H9 (cell line): ENCODE measurements around the gene DPAGT1. TPM values are rescaled to one million over a fixed set of nuclear protein-coding genes. Genes with fewer than 3 reads are reported as not detected.

Source experiments
- DNase-seq: peaks from one replicate; pipeline ENCODE4 v3.0.0-alpha.2; 2017
- H2AFZ ChIP-seq: one replicate; pipeline ENCODE4 v1.6.1; 2013; ENCODE audit warnings: mild to moderate bottlenecking, low read length, control low read depth, moderate library complexity
- H2AK5ac ChIP-seq: 2 replicates; pipeline ENCODE4 v1.6.1; 2013; ENCODE audit warnings: low read length, control low read depth, mixed read lengths; ENCODE audit not compliant: insufficient read length
- H2BK120ac ChIP-seq: one replicate; pipeline ENCODE4 v1.6.1; 2013; ENCODE audit warnings: low read depth, mild to moderate bottlenecking, low read length, control low read depth, inconsistent platforms; ENCODE audit not compliant: poor library complexity, severe bottlenecking
- H2BK12ac ChIP-seq: 2 replicates; pipeline ENCODE4 v1.6.1; 2013; ENCODE audit warnings: low read length, control low read depth, mixed read lengths, low read depth; ENCODE audit not compliant: insufficient read length
- H2BK15ac ChIP-seq: 2 replicates; pipeline ENCODE4 v1.6.1; 2013; ENCODE audit warnings: low read depth, low read length, control low read depth
- H2BK20ac ChIP-seq: one replicate; pipeline ENCODE4 v1.6.1; 2013; ENCODE audit warnings: low read depth, mild to moderate bottlenecking, low read length, control low read depth, inconsistent platforms; ENCODE audit not compliant: poor library complexity, severe bottlenecking
- H2BK5ac ChIP-seq: 2 replicates; pipeline ENCODE4 v1.6.1; 2013; ENCODE audit warnings: low read length, control low read depth, mixed read lengths; ENCODE audit not compliant: insufficient read length
- H3K14ac ChIP-seq: 2 replicates; pipeline ENCODE4 v1.6.1; 2013; ENCODE audit warnings: low read length, control low read depth; ENCODE audit not compliant: insufficient read depth
- H3K18ac ChIP-seq: 2 replicates; pipeline ENCODE4 v1.6.1; 2013; ENCODE audit warnings: low read depth, mild to moderate bottlenecking, mixed read lengths, low read length, control low read depth; ENCODE audit not compliant: insufficient read length
- H3K23ac ChIP-seq: 2 replicates; pipeline ENCODE4 v1.6.1; 2013; ENCODE audit warnings: low read length, control low read depth, mixed read lengths, low read depth; ENCODE audit not compliant: insufficient read length
- H3K23me2 ChIP-seq: 2 replicates; pipeline ENCODE4 v1.6.1; 2013; ENCODE audit warnings: low read depth, mild to moderate bottlenecking, mixed read lengths, low read length, control low read depth; ENCODE audit not compliant: insufficient read length, poor library complexity, severe bottlenecking
- H3K27ac ChIP-seq: 2 replicates; pipeline ENCODE4 v1.5.1; 2013; ENCODE audit warnings: low read length, control low read depth, mixed read lengths, low read depth; ENCODE audit not compliant: insufficient read length
- H3K27me3 ChIP-seq: 2 replicates; pipeline ENCODE4 v1.6.1; 2013; ENCODE audit warnings: low read length, control low read depth, inconsistent platforms; ENCODE audit not compliant: insufficient read depth
- H3K4ac ChIP-seq: 2 replicates; pipeline ENCODE4 v1.6.1; 2013; ENCODE audit warnings: low read depth, mild to moderate bottlenecking, control low read depth, inconsistent platforms, low read length, moderate library complexity
- H3K4me1 ChIP-seq: 2 replicates; pipeline ENCODE4 v1.6.1; 2013; ENCODE audit warnings: low read length, control low read depth, inconsistent platforms; ENCODE audit not compliant: insufficient read depth
- H3K4me2 ChIP-seq: 2 replicates; pipeline ENCODE4 v1.6.1; 2013; ENCODE audit warnings: low read length, control low read depth, mixed read lengths; ENCODE audit not compliant: insufficient read length, insufficient read depth
- H3K56ac ChIP-seq: 2 replicates; pipeline ENCODE4 v1.6.1; 2013; ENCODE audit warnings: low read depth, mild to moderate bottlenecking, mixed read lengths, low read length, control low read depth; ENCODE audit not compliant: insufficient read length
- H3K79me1 ChIP-seq: 2 replicates; pipeline ENCODE4 v1.6.1; 2013; ENCODE audit warnings: low read depth, mild to moderate bottlenecking, moderate library complexity, low read length, control low read depth, inconsistent platforms; ENCODE audit not compliant: insufficient read depth, poor library complexity, severe bottlenecking
- H3K79me2 ChIP-seq: 2 replicates; pipeline ENCODE4 v1.6.1; 2013; ENCODE audit warnings: low read length, control low read depth, inconsistent platforms; ENCODE audit not compliant: insufficient read depth
- H3K9ac ChIP-seq: 2 replicates; pipeline ENCODE4 v1.6.1; 2013; ENCODE audit warnings: low read length, control low read depth, mixed read lengths; ENCODE audit not compliant: insufficient read length; ENCODE audit errors: extremely low read depth
- H3K9me3 ChIP-seq: one replicate; pipeline ENCODE4 v1.6.1; 2013; ENCODE audit warnings: low read depth, low read length, inconsistent platforms; ENCODE audit not compliant: control insufficient read depth
- H3T11ph ChIP-seq: one replicate; pipeline ENCODE4 v1.6.1; 2013; ENCODE audit warnings: mild to moderate bottlenecking, low read length, control low read depth, inconsistent platforms
- H4K20me1 ChIP-seq: one replicate; pipeline ENCODE4 v1.6.1; 2013; ENCODE audit not compliant: control insufficient read depth, insufficient read length, insufficient read depth
- H4K5ac ChIP-seq: 2 replicates; pipeline ENCODE4 v1.6.1; 2013; ENCODE audit warnings: low read depth, mild to moderate bottlenecking, mixed read lengths, low read length, control low read depth; ENCODE audit not compliant: insufficient read length
- H4K8ac ChIP-seq: replicated peaks from 2 replicates; pipeline ENCODE4 v1.6.1; 2013; ENCODE audit warnings: low read length, control low read depth, mixed read lengths, low read depth; ENCODE audit not compliant: insufficient read length
- H4K91ac ChIP-seq: 2 replicates; pipeline ENCODE4 v1.6.1; 2013; ENCODE audit warnings: low read depth, mild to moderate bottlenecking, moderate library complexity, mixed read lengths, low read length, control low read depth; ENCODE audit not compliant: insufficient read length
- H3K27ac Mint-ChIP-seq, 3 experiments: 2 replicates in 2 of 3; 3 replicates in 1 of 3; pipeline ENCODE4 v1.8.0; 2020 to 2021; ENCODE audit warnings: mixed read lengths in 3 of 3, mild to moderate bottlenecking in 1 of 3, moderate library complexity in 1 of 3
- H3K27me3 Mint-ChIP-seq: 2 replicates; pipeline ENCODE4 v1.8.0; 2021; ENCODE audit warnings: low read depth, mild to moderate bottlenecking, moderate library complexity, mixed read lengths
- H3K36me3 Mint-ChIP-seq, 3 experiments: 2 replicates in 2 of 3; 3 replicates in 1 of 3; pipeline ENCODE4 v1.8.0; 2020 to 2021; ENCODE audit warnings: low read depth in 3 of 3, mixed read lengths in 3 of 3; ENCODE audit not compliant: insufficient read depth in 1 of 3
- H3K4me1 Mint-ChIP-seq, 2 experiments: 2 replicates each; pipeline ENCODE4 v1.8.0; 2020; ENCODE audit warnings: mixed read lengths in 2 of 2
- H3K4me3 Mint-ChIP-seq, 2 experiments: 2 replicates in 1 of 2; 3 replicates in 1 of 2; pipeline ENCODE4 v1.8.0; 2020 to 2021; ENCODE audit warnings: mild to moderate bottlenecking in 2 of 2, mixed read lengths in 2 of 2, moderate library complexity in 1 of 2
- H3K9me3 Mint-ChIP-seq, 2 experiments: 2 replicates in 1 of 2; 3 replicates in 1 of 2; pipeline ENCODE4 v1.8.0; 2020; ENCODE audit warnings: mild to moderate bottlenecking in 2 of 2, mixed read lengths in 2 of 2, moderate library complexity in 1 of 2
- WGBS: extraction: QIAGEN DNeasy Blood & Tissue Kit; methylation state at CpG from one replicate; pipeline ENCODE4 v1.1.7; 2013; ENCODE audit warnings: missing lambda C conversion rate, low lambda C conversion rate, mixed read lengths; ENCODE audit not compliant: insufficient read length; ENCODE audit errors: extremely low coverage; 5-methylcytosine and 5-hydroxymethylcytosine counted together
- total RNA-seq: library from RNA; stranded (reverse); gene quantifications from 2 replicates; pipeline ENCODE4 v1.2.1, GENCODE V29; 2021
- TF ChIP-seq, protein P1 (sequence below): fragments of 200-600 bp; sonication (generic); conservative IDR thresholded peaks from 3 replicates; pipeline ENCODE4 v1.8.0; 2021; ENCODE audit warnings: antibody characterized with exemption, mild to moderate bottlenecking

Gene DPAGT1
- total RNA-seq, 1 experiment from 2014 or later: 43.6 TPM

DNA sequence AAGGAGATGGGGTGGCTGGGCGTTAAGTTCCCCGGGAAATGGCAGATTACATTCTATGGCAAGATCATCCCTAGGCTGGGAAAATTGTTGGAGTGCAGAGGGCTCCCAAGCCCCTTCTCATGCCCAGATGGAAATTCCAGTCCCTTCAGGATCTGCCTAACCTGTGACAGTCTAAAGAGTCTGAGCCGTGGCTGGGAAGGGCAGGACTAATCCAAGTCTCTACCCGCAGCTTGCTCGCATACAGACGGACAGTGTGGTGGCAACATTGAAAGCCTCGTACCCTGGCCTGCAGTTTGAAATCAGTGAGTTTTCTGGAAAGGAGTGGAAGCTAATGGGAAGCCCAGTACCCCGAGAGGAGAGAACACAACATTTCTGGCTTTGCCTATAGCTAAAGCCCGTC, 13.2 kb downstream of the DPAGT1 start:
- Histone ChIP-seq H2BK20ac (no peak overlapping the region), H3K79me2 (peaks cover 4% of the 10 kb centered on the region; the same call in 1 of the 2 replicates), H3K56ac (no peak overlapping the region), H3K18ac (no peak overlapping the region), H4K91ac (no peak overlapping the region), H3K9ac (no peak overlapping the region), H2BK5ac (no peak overlapping the region), H3K4me2 (no peak overlapping the region), H2AK5ac (no peak overlapping the region), H3K27me3 (no peaks in the 10 kb centered on the region), H3K27ac (no peak overlapping the region), H3K4ac (no peak overlapping the region), H3K23me2 (peaks cover 11% of the 10 kb centered on the region), H2AFZ (no peak overlapping the region), H3K4me1 (no peaks in the 10 kb centered on the region; the same call in 1 of the 2 replicates), H2BK120ac (no peak overlapping the region), H3T11ph (no peak overlapping the region), H4K20me1 (no peaks in the 10 kb centered on the region), H2BK12ac (no peak overlapping the region), H4K5ac (no peak overlapping the region), H2BK15ac (no peak overlapping the region), H3K79me1 (no peaks in the 10 kb centered on the region), H3K14ac (no peak overlapping the region), H3K9me3 (no peaks in the 10 kb centered on the region), H3K23ac (no peak overlapping the region), H4K8ac (no peak overlapping the region)
- peaks cover 10 to 31% (median 25%) of the 10 kb centered on the region in 3 experiments for H3K36me3 Mint-ChIP-seq
- TF ChIP-seq, protein P1, sequence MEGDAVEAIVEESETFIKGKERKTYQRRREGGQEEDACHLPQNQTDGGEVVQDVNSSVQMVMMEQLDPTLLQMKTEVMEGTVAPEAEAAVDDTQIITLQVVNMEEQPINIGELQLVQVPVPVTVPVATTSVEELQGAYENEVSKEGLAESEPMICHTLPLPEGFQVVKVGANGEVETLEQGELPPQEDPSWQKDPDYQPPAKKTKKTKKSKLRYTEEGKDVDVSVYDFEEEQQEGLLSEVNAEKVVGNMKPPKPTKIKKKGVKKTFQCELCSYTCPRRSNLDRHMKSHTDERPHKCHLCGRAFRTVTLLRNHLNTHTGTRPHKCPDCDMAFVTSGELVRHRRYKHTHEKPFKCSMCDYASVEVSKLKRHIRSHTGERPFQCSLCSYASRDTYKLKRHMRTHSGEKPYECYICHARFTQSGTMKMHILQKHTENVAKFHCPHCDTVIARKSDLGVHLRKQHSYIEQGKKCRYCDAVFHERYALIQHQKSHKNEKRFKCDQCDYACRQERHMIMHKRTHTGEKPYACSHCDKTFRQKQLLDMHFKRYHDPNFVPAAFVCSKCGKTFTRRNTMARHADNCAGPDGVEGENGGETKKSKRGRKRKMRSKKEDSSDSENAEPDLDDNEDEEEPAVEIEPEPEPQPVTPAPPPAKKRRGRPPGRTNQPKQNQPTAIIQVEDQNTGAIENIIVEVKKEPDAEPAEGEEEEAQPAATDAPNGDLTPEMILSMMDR: no peak
- H3K27me3 Mint-ChIP-seq: no peaks in the 10 kb centered on the region
- H3K9me3 Mint-ChIP-seq: no peaks in the 10 kb centered on the region
- WGBS: no CpG with 5 or more reads among the region's 9 CpGs
- H3K4me3 Mint-ChIP-seq: no peak overlapping the region
- DNase-seq: no peak
- peak overlapping the region in 1 of 3 experiments; percentile 12; a peak in 4 of 7 replicates for H3K27ac Mint-ChIP-seq
- H3K4me1 Mint-ChIP-seq: peaks cover 24 to 29% of the 10 kb centered on the region in 2 experiments
